Measurements from ENCODE around the gene WWTR1. TPM values are rescaled to one million over a fixed set of nuclear protein-coding genes. Genes with fewer than 3 reads are reported as not detected.
A peak's percentile ranks its signal among the peaks of the same experiment; 100 is the strongest.

WWTR1 gene
- polyA plus RNA-seq = not detected

DNA sequence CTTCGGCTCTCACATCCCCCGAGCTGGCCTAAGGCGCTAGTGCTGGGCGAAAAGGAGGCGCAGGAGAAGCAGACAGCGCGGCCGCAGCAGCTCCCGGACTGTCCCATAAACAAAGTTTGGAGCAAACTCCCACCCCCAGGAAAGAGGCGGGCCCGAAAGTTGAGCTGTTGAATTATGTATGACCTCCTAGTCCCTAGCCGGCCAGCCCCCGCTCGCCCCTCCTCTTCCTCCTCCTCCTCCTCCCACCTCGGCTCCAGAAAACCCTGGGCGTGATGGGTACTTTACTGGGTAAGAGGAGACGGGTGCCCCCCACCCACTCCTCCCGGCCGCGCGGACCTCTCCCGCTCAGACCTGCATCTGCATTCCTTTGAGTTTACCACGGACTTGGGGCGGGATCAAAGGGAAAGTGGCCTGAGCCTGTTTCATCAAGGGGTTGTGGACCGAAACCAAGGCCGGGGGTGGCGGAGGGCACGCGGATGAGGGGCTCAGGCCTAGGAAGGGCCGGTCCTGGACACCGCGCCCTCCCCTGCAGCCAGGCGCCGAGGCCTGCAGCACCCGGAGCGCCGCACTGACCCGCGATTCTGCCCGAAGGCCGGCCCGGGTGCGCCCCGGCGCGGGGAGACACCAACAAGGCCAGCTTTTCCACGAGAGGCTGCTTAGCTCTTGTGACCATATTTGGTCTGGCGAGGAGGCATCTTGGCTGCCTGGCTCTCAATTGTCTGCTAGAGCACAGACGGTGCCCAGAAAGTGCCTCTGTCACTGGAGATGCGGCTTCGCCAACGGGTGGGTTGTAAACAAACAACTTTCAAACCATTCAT is at the start of gene WWTR1:
Gene WWTR1, minus strand, starts transcription at position 100 of the 818 bp plus-strand sequence. CDS start 719 bp downstream, outside the sequence.
- Mint-ChIP-seq H3K4me3 (peak within 1 kb of the TSS; percentile 64 to 94 (median 80)), H3K9me3 (no peaks in the 10 kb centered on the region), H3K27ac (peak within 1 kb of the TSS in 2 of 6 donors; percentile 9 to 70), H3K36me3 (no peaks in the 10 kb centered on the region), H3K27me3 (ENCODE audit: low read depth in 3 of 3) (peaks cover 5 to 20% (median 12%) of the 10 kb centered on the region in 3 donors), H3K4me1 (peaks cover 12 to 14% of the 10 kb centered on the region in 2 donors)
- peak in 1 of 3 donors; percentile 45 for DNase-seq

DNA sequence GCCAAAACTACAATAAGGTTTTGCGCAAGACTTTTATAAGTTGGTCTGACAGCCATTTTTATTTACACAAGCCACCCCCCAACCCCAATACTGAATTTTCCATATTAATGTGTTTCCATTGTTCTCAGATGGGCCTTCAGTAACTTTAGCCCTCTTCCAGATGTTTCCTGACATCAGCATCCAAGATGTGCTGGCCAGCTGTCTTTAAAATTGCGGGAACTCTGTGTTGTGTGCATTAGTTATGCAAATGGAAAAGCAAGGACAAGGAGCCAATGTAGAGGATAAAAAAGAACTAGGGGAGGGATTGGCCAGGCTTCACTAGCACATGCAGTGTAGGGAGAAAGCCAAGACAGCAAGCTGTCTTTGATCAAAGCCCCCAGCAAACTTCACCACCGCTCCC is 49.1 kb upstream of the WWTR1 start:
- Mint-ChIP-seq H3K36me3 (peaks cover 0 to 2% (median 0%) of the 10 kb centered on the region in 3 donors), H3K9me3 (peaks cover 0 to under 1% (median 0%) of the 10 kb centered on the region in 6 donors), H3K27ac (no peak overlapping the region), H3K4me3 (no peak overlapping the region), H3K4me1 (no peaks in the 10 kb centered on the region), H3K27me3 (ENCODE audit: low read depth in 3 of 3) (peaks cover 0 to 4% (median 2%) of the 10 kb centered on the region in 3 donors)
- DNase-seq = no peak

GRCh38 chr3:149705416-149705815 is 47.6 kb upstream of the WWTR1 start:
- H3K9me3 Mint-ChIP-seq = peaks cover 0 to 2% (median 0%) of the 10 kb centered on the region in 6 donors
- no peak overlapping the region for H3K4me3 Mint-ChIP-seq
- H3K27me3 Mint-ChIP-seq (ENCODE audit: low read depth in 3 of 3) = peaks cover 0 to 2% (median 2%) of the 10 kb centered on the region in 3 donors
- H3K4me1 Mint-ChIP-seq = no peaks in the 10 kb centered on the region
- no peak overlapping the region for H3K27ac Mint-ChIP-seq
- no peak for DNase-seq
- peaks cover 0 to 4% (median 0%) of the 10 kb centered on the region in 3 donors for H3K36me3 Mint-ChIP-seq

DNA sequence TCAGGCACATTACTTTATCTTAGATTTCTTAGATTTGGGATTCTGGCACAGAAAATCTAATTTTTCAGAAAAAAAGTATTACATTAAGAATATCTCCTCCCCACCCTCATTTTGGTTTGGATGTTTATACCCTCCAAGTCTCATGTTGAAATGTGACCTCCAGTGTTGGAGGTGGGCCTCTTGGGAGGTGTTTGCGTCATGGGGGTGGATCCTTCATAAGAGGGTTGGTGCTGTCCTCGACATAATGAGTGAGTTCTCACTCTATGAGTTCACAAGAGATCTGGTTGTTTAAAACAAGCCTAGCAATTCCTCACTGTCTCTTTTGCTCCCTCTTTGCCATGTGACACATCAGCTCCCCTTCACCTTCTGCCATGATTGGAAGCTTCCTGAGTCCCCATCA is 45.6 kb upstream of the WWTR1 start:
- peaks cover 0 to 2% (median 1%) of the 10 kb centered on the region in 3 donors for H3K27me3 Mint-ChIP-seq (ENCODE audit: low read depth in 3 of 3)
- DNase-seq = no peak
- peaks cover 0 to 6% (median 2%) of the 10 kb centered on the region in 6 donors for H3K9me3 Mint-ChIP-seq
- H3K4me1 Mint-ChIP-seq = no peaks in the 10 kb centered on the region
- H3K27ac Mint-ChIP-seq = no peak overlapping the region
- H3K4me3 Mint-ChIP-seq = no peak overlapping the region
- H3K36me3 Mint-ChIP-seq = peaks cover 0 to 4% (median 4%) of the 10 kb centered on the region in 3 donors

DNA sequence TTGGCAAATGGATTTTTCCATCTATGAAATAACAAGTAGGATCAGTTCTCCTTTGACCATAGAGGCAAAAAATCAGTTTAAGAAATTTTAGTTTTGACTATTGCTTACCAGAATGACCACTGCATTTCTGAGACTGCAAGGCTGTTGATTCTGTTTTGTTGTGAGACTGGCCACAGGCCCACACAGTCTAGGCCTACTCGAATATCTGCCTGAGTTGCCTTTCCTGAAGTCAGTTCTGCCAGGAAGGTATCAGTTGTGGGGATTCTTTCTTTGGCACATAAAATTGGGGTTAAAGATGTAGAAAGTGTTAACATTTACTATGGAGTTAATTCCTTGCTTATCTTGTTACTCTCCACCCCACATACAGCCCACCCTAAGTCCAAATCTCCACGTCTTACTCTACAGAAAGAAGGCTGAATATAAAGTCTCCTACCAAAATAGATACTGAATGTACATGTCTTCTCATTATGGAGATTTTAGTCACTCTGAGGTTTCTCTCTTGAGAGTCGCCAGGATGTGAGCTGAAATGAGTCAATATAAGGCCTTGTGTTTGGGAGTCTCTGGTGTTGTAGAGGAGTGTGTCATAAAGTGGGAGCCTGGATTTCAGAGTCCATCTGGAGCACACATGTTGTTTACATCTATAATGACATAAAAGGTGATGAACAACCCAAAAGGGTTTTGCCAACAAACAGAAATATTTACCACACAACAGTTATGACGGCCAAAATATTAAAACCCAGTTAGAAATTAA is 45.0 kb upstream of the WWTR1 start:
- Mint-ChIP-seq H3K9me3 (peaks cover 0 to 9% (median 3%) of the 10 kb centered on the region in 6 donors), H3K4me1 (no peaks in the 10 kb centered on the region), H3K4me3 (no peak overlapping the region), H3K36me3 (peaks cover 0 to 4% (median 4%) of the 10 kb centered on the region in 3 donors), H3K27me3 (ENCODE audit: low read depth in 3 of 3) (peaks cover 0 to 2% (median 1%) of the 10 kb centered on the region in 3 donors), H3K27ac (no peak overlapping the region)
- no peak for DNase-seq

- Mint-ChIP-seq H3K27ac (peak overlapping the region in 2 of 6 donors; percentile 71 to 92), H3K9me3 (peaks cover 0 to 9% (median 3%) of the 10 kb centered on the region in 6 donors), H3K4me1 (no peaks in the 10 kb centered on the region), H3K27me3 (ENCODE audit: low read depth in 3 of 3) (peaks cover 0 to 1% (median 0%) of the 10 kb centered on the region in 3 donors), H3K4me3 (peak overlapping the region in 1 of 5 donors; percentile 88), H3K36me3 (peaks cover 0 to 7% (median 4%) of the 10 kb centered on the region in 3 donors)
- DNase-seq = no peak
These were observed 44.1 kb upstream of the WWTR1 start for GRCh38 chr3:149701977-149702350.

DNA sequence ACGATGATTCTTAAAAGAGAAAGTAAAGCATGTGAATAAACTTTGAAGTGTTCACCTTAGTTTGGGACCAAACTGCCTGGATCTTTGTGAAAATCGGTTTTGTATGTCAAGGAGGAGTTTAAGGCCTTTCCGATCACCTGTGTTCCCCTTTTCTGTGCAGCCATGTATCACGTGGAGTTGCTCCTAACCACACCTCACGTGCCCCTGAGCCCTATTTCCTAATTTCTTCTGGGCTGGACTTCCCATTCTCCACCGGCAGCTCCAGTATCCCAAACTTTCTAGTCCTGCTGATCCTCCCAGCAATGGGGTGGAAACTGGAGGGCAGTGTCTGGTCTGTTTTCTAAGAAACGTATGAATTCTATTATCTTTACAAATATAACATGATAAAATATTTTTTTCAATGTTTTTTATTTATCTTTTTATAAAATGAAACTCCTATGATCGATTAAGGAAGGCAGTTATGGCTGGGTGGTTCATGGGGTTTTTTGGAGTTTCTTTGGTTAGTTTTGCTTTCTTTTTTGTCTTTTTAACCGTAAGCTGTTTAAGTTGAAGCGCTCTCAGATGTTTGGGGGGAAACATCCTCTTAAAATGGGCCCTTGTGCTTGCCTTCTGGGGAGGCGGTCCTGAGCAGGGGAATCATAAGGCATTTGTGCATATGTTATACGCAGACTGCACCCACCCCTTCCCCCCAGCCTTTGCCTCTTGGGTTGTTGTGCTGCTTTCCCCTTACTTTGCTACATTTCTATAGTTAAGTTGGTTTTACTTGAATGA is 43.6 kb upstream of the WWTR1 start:
- Mint-ChIP-seq H3K9me3 (peaks cover 0 to 9% (median 3%) of the 10 kb centered on the region in 6 donors), H3K4me3 (peak overlapping the region in 1 of 5 donors; percentile 88), H3K36me3 (peaks cover 0 to 7% (median 4%) of the 10 kb centered on the region in 3 donors), H3K4me1 (no peaks in the 10 kb centered on the region), H3K27ac (peak overlapping the region in 2 of 6 donors; percentile 71 to 92), H3K27me3 (ENCODE audit: low read depth in 3 of 3) (peaks cover 0 to 1% (median 0%) of the 10 kb centered on the region in 3 donors)
- peak in 1 of 3 donors; percentile 12 for DNase-seq

DNA sequence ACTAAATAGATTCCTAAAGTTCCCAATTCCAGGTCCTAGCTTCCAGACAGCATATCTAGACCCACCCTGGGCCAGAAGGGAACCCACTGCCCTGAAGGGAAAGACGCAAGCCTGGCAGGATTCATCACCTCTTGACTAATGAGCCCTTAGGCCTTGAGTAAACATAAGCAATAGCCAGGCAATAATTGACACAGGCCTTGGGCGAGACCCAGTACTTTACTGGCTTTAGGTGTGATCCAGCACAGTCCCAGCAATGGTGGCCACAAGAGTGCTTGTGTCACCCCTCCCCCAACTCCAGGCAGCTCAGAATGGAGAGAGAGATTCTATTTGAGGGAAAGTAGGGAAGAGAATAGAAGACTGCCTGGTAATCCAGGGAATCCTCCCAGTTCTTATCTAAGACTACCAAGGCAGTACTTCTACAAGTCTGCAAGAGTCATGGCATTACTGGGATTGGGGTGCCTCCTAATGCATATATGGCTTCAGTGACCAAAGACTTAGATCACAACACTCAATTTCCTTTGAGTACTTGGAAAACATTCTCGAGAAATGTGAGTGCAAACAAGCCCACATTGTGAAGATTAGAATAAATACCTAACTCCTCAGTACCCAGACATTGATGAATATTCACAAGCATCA is 30.4 kb upstream of the WWTR1 start:
- DNase-seq = no peak
- Mint-ChIP-seq H3K27me3 (ENCODE audit: low read depth in 3 of 3) (peaks cover 2% of the 10 kb centered on the region in 3 donors), H3K9me3 (peaks cover 0 to 6% (median 2%) of the 10 kb centered on the region in 6 donors), H3K4me1 (no peaks in the 10 kb centered on the region), H3K4me3 (no peak overlapping the region), H3K36me3 (peaks cover 0 to 3% (median 0%) of the 10 kb centered on the region in 3 donors), H3K27ac (no peak overlapping the region)

DNA sequence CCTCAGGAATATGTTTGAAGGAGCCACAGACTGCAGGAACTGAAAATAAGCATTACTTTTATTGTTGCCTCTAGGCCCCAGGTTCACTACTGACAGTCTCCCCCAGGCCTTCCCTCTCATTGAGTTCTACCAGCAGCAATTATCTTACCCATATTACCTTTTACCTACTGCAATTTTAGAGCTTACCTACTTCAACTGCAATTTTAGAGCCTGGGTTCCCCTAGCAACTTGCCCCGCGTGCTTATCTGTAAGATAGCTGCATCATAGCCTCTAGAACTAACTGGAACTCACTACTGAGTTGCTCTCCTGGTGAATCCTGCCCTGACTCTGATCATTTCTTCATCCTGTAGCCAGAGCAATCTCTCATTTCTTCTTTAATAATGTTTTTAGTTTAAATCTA is 29.2 kb upstream of the WWTR1 start:
- DNase-seq = no peak
- Mint-ChIP-seq H3K9me3 (peaks cover 0 to 6% (median 2%) of the 10 kb centered on the region in 6 donors), H3K27me3 (ENCODE audit: low read depth in 3 of 3) (peaks cover 2% of the 10 kb centered on the region in 3 donors), H3K4me1 (no peaks in the 10 kb centered on the region), H3K36me3 (peaks cover 0 to 3% (median 0%) of the 10 kb centered on the region in 3 donors), H3K27ac (no peak overlapping the region), H3K4me3 (no peak overlapping the region)

- Mint-ChIP-seq H3K9me3 (no peaks in the 10 kb centered on the region), H3K4me3 (no peak overlapping the region), H3K27me3 (ENCODE audit: low read depth in 3 of 3) (peaks cover 2 to 4% (median 2%) of the 10 kb centered on the region in 3 donors), H3K36me3 (no peaks in the 10 kb centered on the region), H3K4me1 (no peaks in the 10 kb centered on the region), H3K27ac (no peak overlapping the region)
- DNase-seq = no peak
These were observed 20.6 kb upstream of the WWTR1 start for GRCh38 chr3:149678351-149678950.

- Mint-ChIP-seq H3K4me3 (no peak overlapping the region), H3K27ac (no peak overlapping the region), H3K27me3 (ENCODE audit: low read depth in 3 of 3) (peaks cover 2 to 8% (median 2%) of the 10 kb centered on the region in 3 donors), H3K4me1 (no peaks in the 10 kb centered on the region), H3K36me3 (no peaks in the 10 kb centered on the region), H3K9me3 (peaks cover 0 to 2% (median 0%) of the 10 kb centered on the region in 6 donors)
- DNase-seq = no peak
These were observed 15.6 kb upstream of the WWTR1 start for GRCh38 chr3:149673393-149673792.

GRCh38 chr3:149670742-149671492 is 13.1 kb upstream of the WWTR1 start:
- no peaks in the 10 kb centered on the region for H3K4me1 Mint-ChIP-seq
- no peak overlapping the region for H3K4me3 Mint-ChIP-seq
- no peak overlapping the region for H3K27ac Mint-ChIP-seq
- no peaks in the 10 kb centered on the region for H3K36me3 Mint-ChIP-seq
- peaks cover 0 to 2% (median 0%) of the 10 kb centered on the region in 6 donors for H3K9me3 Mint-ChIP-seq
- no peak for DNase-seq
- peaks cover 0 to 7% (median 2%) of the 10 kb centered on the region in 3 donors for H3K27me3 Mint-ChIP-seq (ENCODE audit: low read depth in 3 of 3)

All from immature natural killer cell (primary cell).